Endometrium (tissue), 2 donors: ENCODE measurements around the gene RC3H1.
"Not testable (repeated sequence)": the region's sequence is repeated elsewhere in the genome, so short reads cannot be mapped to it uniquely, and the experiment has no call there.

Experiments
- FAIRE-seq: peaks from 2 replicates; lab custom pipeline; 2012; peaks lifted over from hg19 to GRCh38; lab: Jason Lieb, UNC
- donor health status: control.
- donor health status: control.

RC3H1 gene, protein sequence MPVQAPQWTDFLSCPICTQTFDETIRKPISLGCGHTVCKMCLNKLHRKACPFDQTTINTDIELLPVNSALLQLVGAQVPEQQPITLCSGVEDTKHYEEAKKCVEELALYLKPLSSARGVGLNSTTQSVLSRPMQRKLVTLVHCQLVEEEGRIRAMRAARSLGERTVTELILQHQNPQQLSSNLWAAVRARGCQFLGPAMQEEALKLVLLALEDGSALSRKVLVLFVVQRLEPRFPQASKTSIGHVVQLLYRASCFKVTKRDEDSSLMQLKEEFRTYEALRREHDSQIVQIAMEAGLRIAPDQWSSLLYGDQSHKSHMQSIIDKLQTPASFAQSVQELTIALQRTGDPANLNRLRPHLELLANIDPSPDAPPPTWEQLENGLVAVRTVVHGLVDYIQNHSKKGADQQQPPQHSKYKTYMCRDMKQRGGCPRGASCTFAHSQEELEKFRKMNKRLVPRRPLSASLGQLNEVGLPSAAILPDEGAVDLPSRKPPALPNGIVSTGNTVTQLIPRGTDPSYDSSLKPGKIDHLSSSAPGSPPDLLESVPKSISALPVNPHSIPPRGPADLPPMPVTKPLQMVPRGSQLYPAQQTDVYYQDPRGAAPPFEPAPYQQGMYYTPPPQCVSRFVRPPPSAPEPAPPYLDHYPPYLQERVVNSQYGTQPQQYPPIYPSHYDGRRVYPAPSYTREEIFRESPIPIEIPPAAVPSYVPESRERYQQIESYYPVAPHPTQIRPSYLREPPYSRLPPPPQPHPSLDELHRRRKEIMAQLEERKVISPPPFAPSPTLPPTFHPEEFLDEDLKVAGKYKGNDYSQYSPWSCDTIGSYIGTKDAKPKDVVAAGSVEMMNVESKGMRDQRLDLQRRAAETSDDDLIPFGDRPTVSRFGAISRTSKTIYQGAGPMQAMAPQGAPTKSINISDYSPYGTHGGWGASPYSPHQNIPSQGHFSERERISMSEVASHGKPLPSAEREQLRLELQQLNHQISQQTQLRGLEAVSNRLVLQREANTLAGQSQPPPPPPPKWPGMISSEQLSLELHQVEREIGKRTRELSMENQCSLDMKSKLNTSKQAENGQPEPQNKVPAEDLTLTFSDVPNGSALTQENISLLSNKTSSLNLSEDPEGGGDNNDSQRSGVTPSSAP

GRCh38 chr1:174022080-174022975 is at the start of gene RC3H1:
RC3H1 (minus strand) TSS chr1:174022357; CDS start chr1:173992985, 29,372 bp downstream.
- no peak for FAIRE-seq

DNA sequence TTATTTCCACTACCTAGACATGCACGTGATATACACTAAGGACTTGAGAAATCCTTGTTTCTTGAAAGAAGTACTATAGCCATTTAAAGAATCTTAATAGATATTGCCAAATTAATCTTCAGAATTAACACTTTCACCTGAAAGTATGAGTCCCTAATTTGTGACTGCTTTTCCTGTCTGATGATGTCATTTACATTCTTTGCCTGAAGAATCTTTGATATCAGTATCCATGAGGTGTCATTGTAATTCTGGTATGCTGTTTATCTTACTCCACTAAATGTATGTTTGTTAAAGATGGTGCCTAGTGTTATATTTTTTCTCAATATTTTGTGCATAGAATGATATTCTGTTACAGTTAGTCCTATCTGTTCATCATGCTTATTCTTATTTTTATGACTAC is 48.5 kb upstream of the RC3H1 start:
- no peak for FAIRE-seq

GRCh38 chr1:174068000-174068399 is 45.8 kb upstream of the RC3H1 start:
- no peak for FAIRE-seq

GRCh38 chr1:174060090-174060489 is 37.9 kb upstream of the RC3H1 start:
- no peak for FAIRE-seq

- FAIRE-seq = no peak
Observed at GRCh38 chr1:174058624-174059023, 36.5 kb upstream of the RC3H1 start.

DNA sequence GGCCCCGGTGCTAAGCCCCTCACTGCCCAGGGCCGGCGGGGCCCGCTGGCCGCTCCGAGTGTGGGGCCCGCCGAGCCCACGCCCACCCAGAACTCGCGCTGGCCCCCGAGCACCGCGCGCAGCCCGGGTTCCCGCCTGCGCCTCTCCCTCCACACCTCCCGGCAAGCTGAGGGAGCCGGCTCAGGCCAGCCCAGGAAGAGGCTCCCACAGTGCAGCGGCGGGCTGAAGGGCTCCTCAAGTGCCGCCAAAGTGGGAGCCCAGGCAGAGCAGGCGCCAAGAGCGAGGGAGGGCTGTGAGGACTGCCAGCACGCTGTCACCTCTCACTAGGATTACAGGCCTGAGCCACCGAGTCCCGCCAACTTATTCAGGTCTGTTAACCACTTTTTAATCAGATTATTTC is 34.5 kb upstream of the RC3H1 start:
- FAIRE-seq = not testable (repeated sequence)

DNA sequence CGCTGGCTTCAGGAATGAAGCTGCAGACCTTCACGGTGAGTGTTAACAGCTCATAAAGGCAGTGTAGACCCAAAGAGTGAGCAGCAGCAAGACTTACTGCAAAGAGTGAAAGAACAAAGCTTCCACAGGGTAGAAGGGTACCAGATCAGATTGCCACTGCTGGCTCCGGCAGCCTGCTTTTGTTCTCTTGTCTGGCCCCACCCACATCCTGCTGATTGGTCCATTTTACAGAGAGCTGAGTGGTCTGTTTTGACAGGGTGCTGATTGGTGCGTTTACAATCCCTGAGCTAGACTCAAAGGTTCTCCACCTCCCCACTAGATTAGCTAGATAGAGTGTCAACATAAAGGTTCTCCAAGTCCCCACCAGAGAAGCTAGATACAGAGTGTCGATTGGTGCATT is 33.6 kb upstream of the RC3H1 start:
- not testable (repeated sequence) for FAIRE-seq

DNA sequence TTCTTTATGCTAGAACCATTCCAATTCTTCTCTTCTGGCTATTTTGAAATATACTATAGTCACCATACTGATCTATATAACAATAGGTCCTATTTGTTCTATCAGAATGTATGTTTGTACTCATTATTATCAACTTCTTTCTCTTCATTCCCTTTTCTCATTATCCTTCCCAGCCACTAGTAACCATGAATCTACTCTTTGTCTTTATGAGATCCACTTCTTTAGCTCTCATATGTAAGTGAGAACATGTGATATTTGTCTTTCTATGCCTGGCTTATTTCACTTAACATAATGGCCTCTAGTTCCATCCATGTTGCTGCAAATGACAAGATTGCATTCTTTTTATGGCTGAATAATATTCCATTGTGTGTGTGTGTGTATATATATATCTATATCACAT is 31.7 kb upstream of the RC3H1 start:
- no peak for FAIRE-seq

DNA sequence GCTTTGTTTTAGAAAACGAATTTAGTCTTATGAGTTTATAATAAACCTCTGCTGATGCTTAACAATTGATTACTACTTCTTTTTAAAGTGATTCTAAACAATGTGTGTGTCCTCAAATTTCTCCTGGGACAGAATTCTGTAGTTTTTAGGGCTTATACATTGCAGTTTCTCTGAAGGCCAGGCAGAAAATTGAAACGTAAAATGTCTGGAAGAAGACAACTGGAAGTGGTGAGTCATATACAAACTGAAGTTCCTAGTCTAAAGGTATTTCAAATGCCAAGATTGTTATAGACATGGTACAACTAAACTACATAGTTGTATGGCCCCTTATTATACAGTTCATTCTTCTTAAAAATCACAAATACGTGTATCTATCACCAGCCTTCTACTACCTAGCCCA is 30.5 kb upstream of the RC3H1 start:
- FAIRE-seq = no peak

DNA sequence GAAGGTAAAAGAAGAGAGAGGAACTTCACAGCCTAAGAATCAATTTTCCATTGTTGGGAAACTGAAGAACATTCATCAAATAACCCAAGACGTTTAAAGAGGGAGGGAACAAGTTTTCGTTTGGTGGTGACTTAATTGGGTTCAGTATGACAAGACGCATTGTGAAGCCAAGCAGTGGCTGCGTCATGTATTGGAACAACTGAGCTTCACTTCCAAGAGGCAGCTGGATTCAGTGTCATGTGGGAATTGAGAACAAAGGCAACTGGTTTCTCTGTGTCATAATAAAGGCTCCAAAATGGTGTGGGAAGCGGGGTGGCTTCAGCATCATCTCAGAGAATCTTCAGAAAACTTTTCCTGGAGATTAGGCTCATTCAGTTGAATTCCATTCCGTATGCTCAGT is 29.8 kb upstream of the RC3H1 start:
- FAIRE-seq = no peak

GRCh38 chr1:174049514-174049913 is 27.4 kb upstream of the RC3H1 start:
- no peak for FAIRE-seq

GRCh38 chr1:174044418-174045222 is 22.5 kb upstream of the RC3H1 start:
- no peak for FAIRE-seq

DNA sequence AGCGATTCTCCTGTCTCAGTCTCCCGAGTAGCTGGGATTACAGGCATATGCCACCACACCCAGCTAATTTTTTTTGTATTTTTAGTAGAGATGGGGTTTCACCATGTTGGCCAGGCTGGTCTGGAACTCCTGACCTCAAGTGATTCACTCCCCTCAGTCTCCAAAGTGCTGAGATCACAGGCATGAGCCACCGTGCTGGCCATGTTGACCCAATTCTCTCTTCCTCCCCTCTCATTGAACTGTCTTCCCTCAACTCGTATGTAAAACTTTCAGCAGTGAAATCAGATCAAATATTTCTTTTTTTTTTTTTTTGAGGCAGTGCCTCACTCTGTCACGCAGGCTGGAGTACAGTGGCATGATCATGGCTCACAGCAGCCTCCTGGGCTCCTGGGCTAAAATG is 20.4 kb upstream of the RC3H1 start:
- FAIRE-seq = not testable (repeated sequence)

- no peak for FAIRE-seq
Observed at GRCh38 chr1:174041369-174041768, 19.2 kb upstream of the RC3H1 start.

DNA sequence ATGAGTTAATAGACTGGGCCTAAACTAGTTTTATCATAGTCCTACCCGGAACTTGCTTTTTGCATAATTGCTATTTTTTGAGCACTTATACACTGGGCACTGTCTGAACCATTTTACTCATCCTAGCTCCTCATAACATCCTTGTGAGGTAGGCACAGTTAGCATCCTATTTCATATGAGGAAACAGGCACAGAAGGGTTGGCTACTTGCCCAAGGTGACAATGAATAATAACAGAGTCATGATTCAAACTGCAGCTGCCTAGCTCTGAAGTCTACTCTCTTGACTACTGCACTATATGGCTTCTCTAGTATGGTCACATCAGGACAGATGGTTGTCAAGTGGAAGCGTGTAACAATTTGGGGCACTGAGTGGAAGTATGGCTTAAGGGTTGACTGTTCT is 18.2 kb upstream of the RC3H1 start:
- FAIRE-seq = no peak

- no peak for FAIRE-seq
Observed at GRCh38 chr1:174039027-174039426, 16.9 kb upstream of the RC3H1 start.

DNA sequence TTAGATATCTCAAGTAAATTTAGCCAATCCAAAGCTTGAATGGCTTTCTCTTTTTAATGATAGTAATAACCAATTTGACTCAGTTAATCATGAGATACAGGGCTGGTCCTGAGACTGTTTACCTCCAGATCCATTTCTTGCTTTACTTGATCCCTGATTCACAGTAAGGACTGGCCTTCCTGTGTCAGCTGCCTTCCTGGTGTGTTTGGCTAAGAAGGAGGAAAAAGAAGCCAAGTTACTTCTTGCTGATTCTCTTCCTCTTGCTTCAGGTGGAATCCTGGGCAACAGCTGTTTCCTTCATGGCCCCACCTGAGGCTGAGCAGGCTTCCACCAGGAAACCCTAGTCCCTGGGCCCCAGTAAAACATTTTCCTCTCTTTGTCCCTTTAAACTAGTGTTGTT is 14.6 kb upstream of the RC3H1 start:
- FAIRE-seq = no peak

GRCh38 chr1:174036204-174036603 is 14.0 kb upstream of the RC3H1 start:
- no peak for FAIRE-seq

- no peak for FAIRE-seq
Observed at GRCh38 chr1:174032671-174033222, 10.6 kb upstream of the RC3H1 start.

- FAIRE-seq = no peak
Observed at GRCh38 chr1:174031099-174031498, 8.9 kb upstream of the RC3H1 start.

DNA sequence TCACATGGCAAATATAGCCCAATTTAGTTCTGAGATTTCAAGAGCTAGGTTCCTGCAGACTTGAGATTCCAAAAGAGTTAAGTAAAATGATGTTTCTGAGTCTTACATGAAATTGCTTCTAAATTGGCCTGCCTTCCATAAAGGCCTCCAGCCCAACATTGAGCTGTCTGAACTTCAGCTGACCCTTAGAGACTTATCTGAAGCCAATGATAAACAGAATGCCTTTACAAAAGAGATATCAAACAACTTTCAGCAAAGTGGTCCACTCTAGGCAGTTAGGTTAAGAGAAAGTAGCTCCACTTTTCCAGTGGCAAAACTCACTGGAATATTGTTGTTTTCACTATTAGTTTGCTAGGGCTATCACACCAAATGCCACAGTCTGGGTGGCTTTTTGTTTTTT is 6.3 kb upstream of the RC3H1 start:
- FAIRE-seq = no peak
